Skeletal muscle satellite cell (primary cell): Measurements from ENCODE around the gene CPT1A.

Experiments
- H3K27me3 ChIP-seq: 2 replicates; pipeline ENCODE4 v1.7.0; 2013; ENCODE audit warnings: low read length; ENCODE audit not compliant: control insufficient read depth, insufficient read depth
- H3K36me3 ChIP-seq: 2 replicates; pipeline ENCODE4 v1.7.0; 2013; ENCODE audit warnings: mild to moderate bottlenecking, control low read depth, low read length; ENCODE audit not compliant: insufficient read depth
- H3K4me1 ChIP-seq: 2 replicates; pipeline ENCODE4 v1.7.0; 2013; ENCODE audit warnings: low read length; ENCODE audit not compliant: control insufficient read depth, insufficient read depth
- H3K4me2 ChIP-seq: 2 replicates; pipeline ENCODE4 v1.7.0; 2013; ENCODE audit warnings: mild to moderate bottlenecking, low read length
- H3K4me3 ChIP-seq: 2 replicates; pipeline ENCODE4 v1.7.0; 2013; ENCODE audit warnings: low read length
- H3K9ac ChIP-seq: 2 replicates; pipeline ENCODE4 v1.7.0; 2013; ENCODE audit warnings: mild to moderate bottlenecking, low read depth, low read length, moderate library complexity
- H3K9me3 ChIP-seq: replicated peaks from 2 replicates; pipeline ENCODE4 v1.7.0; 2013; ENCODE audit warnings: mild to moderate bottlenecking, control low read depth, low read length

Gene CPT1A

GRCh38 chr11:68778205-68778604, 63.5 kb downstream of the CPT1A start:
- Histone ChIP-seq H3K4me3 (no peak overlapping the region), H3K9ac (no peak overlapping the region), H3K9me3 (no peaks in the 10 kb centered on the region), H3K4me1 (no peaks in the 10 kb centered on the region), H3K36me3 (peaks cover 37% of the 10 kb centered on the region), H3K27me3 (no peaks in the 10 kb centered on the region), H3K4me2 (no peak overlapping the region)

- Histone ChIP-seq H3K9ac (no peak overlapping the region), H3K27me3 (no peaks in the 10 kb centered on the region), H3K4me2 (no peak overlapping the region), H3K4me3 (no peak overlapping the region), H3K36me3 (peaks cover 43% of the 10 kb centered on the region), H3K4me1 (no peaks in the 10 kb centered on the region), H3K9me3 (no peaks in the 10 kb centered on the region)
Observed at GRCh38 chr11:68776442-68777235, 65.1 kb downstream of the CPT1A start.

- H3K9me3 ChIP-seq = no peaks in the 10 kb centered on the region
- no peaks in the 10 kb centered on the region for H3K27me3 ChIP-seq
- no peak overlapping the region for H3K4me2 ChIP-seq
- H3K4me3 ChIP-seq = no peak overlapping the region
- peaks cover 43% of the 10 kb centered on the region for H3K36me3 ChIP-seq
- H3K9ac ChIP-seq = no peak overlapping the region
- no peaks in the 10 kb centered on the region for H3K4me1 ChIP-seq
Observed at GRCh38 chr11:68775951-68776388, 65.7 kb downstream of the CPT1A start.

GRCh38 chr11:68774194-68774585, 67.5 kb downstream of the CPT1A start:
- Histone ChIP-seq H3K36me3 (peaks cover 48% of the 10 kb centered on the region), H3K4me2 (no peak overlapping the region), H3K27me3 (no peaks in the 10 kb centered on the region), H3K9ac (no peak overlapping the region), H3K9me3 (no peaks in the 10 kb centered on the region), H3K4me3 (no peak overlapping the region), H3K4me1 (no peaks in the 10 kb centered on the region)

- H3K36me3 ChIP-seq = peaks cover 53% of the 10 kb centered on the region
Observed at GRCh38 chr11:68773521-68774193, 68.1 kb downstream of the CPT1A start.

GRCh38 chr11:68772936-68773335, 68.8 kb downstream of the CPT1A start:
- no peak overlapping the region for H3K4me2 ChIP-seq
- peaks cover 52% of the 10 kb centered on the region for H3K36me3 ChIP-seq
- H3K4me3 ChIP-seq = no peak overlapping the region
- H3K27me3 ChIP-seq = no peaks in the 10 kb centered on the region
- H3K9me3 ChIP-seq = no peaks in the 10 kb centered on the region
- H3K9ac ChIP-seq = no peak overlapping the region
- H3K4me1 ChIP-seq = no peaks in the 10 kb centered on the region

More at GRCh38 chr11:68773521-68774193, 68.1 kb downstream of the CPT1A start:
- Histone ChIP-seq H3K4me3 (no peak overlapping the region), H3K4me2 (no peak overlapping the region), H3K27me3 (no peaks in the 10 kb centered on the region), H3K9ac (no peak overlapping the region), H3K9me3 (no peaks in the 10 kb centered on the region), H3K4me1 (no peaks in the 10 kb centered on the region)

- Histone ChIP-seq H3K27me3 (no peaks in the 10 kb centered on the region), H3K4me3 (no peak overlapping the region), H3K9ac (no peak overlapping the region), H3K4me1 (no peaks in the 10 kb centered on the region), H3K4me2 (no peak overlapping the region), H3K36me3 (peaks cover 46% of the 10 kb centered on the region), H3K9me3 (no peaks in the 10 kb centered on the region)
Observed at GRCh38 chr11:68770781-68771180, 70.9 kb downstream of the CPT1A start.

GRCh38 chr11:68767672-68768071, 74.0 kb downstream of the CPT1A start:
- H3K4me2 ChIP-seq = no peak overlapping the region

GRCh38 chr11:68766786-68767185, 74.9 kb downstream of the CPT1A start:
- Histone ChIP-seq H3K27me3 (no peaks in the 10 kb centered on the region), H3K9ac (no peak overlapping the region), H3K4me1 (no peaks in the 10 kb centered on the region), H3K4me2 (no peak overlapping the region), H3K36me3 (peaks cover 25% of the 10 kb centered on the region), H3K9me3 (no peaks in the 10 kb centered on the region), H3K4me3 (no peak overlapping the region)

More at GRCh38 chr11:68767672-68768071, 74.0 kb downstream of the CPT1A start:
- Histone ChIP-seq H3K9ac (no peak overlapping the region), H3K4me1 (no peaks in the 10 kb centered on the region), H3K9me3 (no peaks in the 10 kb centered on the region), H3K4me3 (no peak overlapping the region), H3K27me3 (no peaks in the 10 kb centered on the region), H3K36me3 (peaks cover 22% of the 10 kb centered on the region)

- no peaks in the 10 kb centered on the region for H3K4me1 ChIP-seq
- no peak overlapping the region for H3K4me2 ChIP-seq
- no peaks in the 10 kb centered on the region for H3K9me3 ChIP-seq
- peaks cover 23% of the 10 kb centered on the region for H3K36me3 ChIP-seq
- no peak overlapping the region for H3K4me3 ChIP-seq
- no peaks in the 10 kb centered on the region for H3K27me3 ChIP-seq
- no peak overlapping the region for H3K9ac ChIP-seq
Observed at GRCh38 chr11:68764746-68765145, 77.0 kb downstream of the CPT1A start.

- Histone ChIP-seq H3K4me1 (no peaks in the 10 kb centered on the region), H3K4me3 (no peak overlapping the region), H3K36me3 (peaks cover 22% of the 10 kb centered on the region), H3K27me3 (no peaks in the 10 kb centered on the region), H3K4me2 (no peak overlapping the region), H3K9ac (no peak overlapping the region), H3K9me3 (no peaks in the 10 kb centered on the region)
Observed at GRCh38 chr11:68763926-68764657, 77.6 kb downstream of the CPT1A start.
